Right lobe of liver (tissue), 6 donors: ENCODE data around the gene ZNF576. TPM values are rescaled to one million over a fixed set of nuclear protein-coding genes. Genes with fewer than 3 reads are reported as not detected.
A peak's percentile ranks its signal among the peaks of the same experiment; 100 is the strongest.

Experiments
- ATAC-seq, 4 donors: fragments of 200-7000 bp; cut with Tn5 transposase; one replicate each; pipeline ENCODE4 v1.9.1; 2020; ENCODE audit warnings: mild to moderate bottlenecking in 4 of 4, moderate library complexity in 4 of 4
- DNase-seq, 3 donors: peaks; one replicate each; pipeline ENCODE4 v3.0.0-alpha.2; 2020
- H3K27ac ChIP-seq, 3 donors: fragments of 200-600 bp; one replicate each; pipeline ENCODE4 v1.8.0; 2022
- H3K27me3 ChIP-seq, 2 donors: fragments of 200-600 bp; one replicate each; pipeline ENCODE4 v1.8.0; 2022
- H3K36me3 ChIP-seq, 4 donors: fragments of 200-600 bp; sonication (generic) in 1 of 4; one replicate each; pipeline versions ENCODE4 v1.5.1 to v1.8.0; 2017 to 2022; ENCODE audit warnings: control low read depth in 1 of 4
- H3K4me1 ChIP-seq, 4 donors: fragments of 200-600 bp; sonication (generic) in 1 of 4; one replicate each; pipeline versions ENCODE4 v1.5.1 to v1.8.0; 2017 to 2022; ENCODE audit warnings: control low read depth in 1 of 4
- H3K4me3 ChIP-seq, 3 donors: fragments of 200-600 bp; one replicate each; pipeline ENCODE4 v1.8.0; 2022
- H3K9me3 ChIP-seq, 4 donors: fragments of 200-600 bp; sonication (generic) in 1 of 4; one replicate each; pipeline versions ENCODE4 v1.5.1 to v1.8.0; 2017 to 2022; ENCODE audit warnings: control low read depth in 1 of 4
- POLR2A ChIP-seq: fragments of 450-650 bp; IDR thresholded peaks from one replicate; pipeline ENCODE4 v1.6.1; 2017; ENCODE audit warnings: antibody characterized with exemption, mild to moderate bottlenecking
- WGBS: methylation state at CpG from one replicate; pipeline ENCODE4 v1.1.6; 2018; ENCODE audit warnings: low coverage, low lambda C conversion rate; ENCODE audit not compliant: insufficient coverage; ENCODE audit errors: missing lambda C conversion rate; 5-methylcytosine and 5-hydroxymethylcytosine counted together
- intact Hi-C, 2 donors: fragments of 100-400 bp; cut with DNase I; formaldehyde crosslinking; loops; one replicate each; pipeline versions ENCODE4 v1.11.2 to v1.14.1; 2022
- total RNA-seq, 6 experiments: library from RNA; depleted of rRNA in 2 of 6; stranded (reverse); fragments of >200 nt in 2 of 6; fragmentation: NEBNext Ultra II Directional in 3 of 6; extraction: Animal tissue kit (Norgen Biotek cat#: 25700) in 3 of 6; gene quantifications; one replicate each; pipeline versions ENCODE4 v1.1.0 to v1.2.4, GENCODE V29; 2016 to 2023
- TF ChIP-seq, protein P1 (sequence below), 4 donors: fragments of 200-600 bp in 3 of 4; fragments of 450-650 bp in 1 of 4; IDR thresholded peaks; one replicate each; pipeline versions ENCODE4 v1.5.1 to v1.8.0; 2016 to 2022; ENCODE audit warnings: antibody characterized with exemption in 4 of 4, mild to moderate bottlenecking in 2 of 4
- donor health status: DM: no; HTN: yes; CAD: no.
- donor health status: DM: no; HTN: no; CAD: no.
- donor health status: DM: no; HTN: no; CAD: no.
- donor health status: DM: no; HTN: yes; CAD: no.
- donor health status: DM: no; HTN: yes; CAD: no.

The ZNF576 gene
- total RNA-seq, 6 experiments from 2014 or later, result 7.7 to 15.8 (median 10.3) TPM

GRCh38 chr19:43562698-43563241 is 33.6 kb upstream of the ZNF576 start:
- intact Hi-C loops, result no loop called here
- TF ChIP-seq, protein P1, sequence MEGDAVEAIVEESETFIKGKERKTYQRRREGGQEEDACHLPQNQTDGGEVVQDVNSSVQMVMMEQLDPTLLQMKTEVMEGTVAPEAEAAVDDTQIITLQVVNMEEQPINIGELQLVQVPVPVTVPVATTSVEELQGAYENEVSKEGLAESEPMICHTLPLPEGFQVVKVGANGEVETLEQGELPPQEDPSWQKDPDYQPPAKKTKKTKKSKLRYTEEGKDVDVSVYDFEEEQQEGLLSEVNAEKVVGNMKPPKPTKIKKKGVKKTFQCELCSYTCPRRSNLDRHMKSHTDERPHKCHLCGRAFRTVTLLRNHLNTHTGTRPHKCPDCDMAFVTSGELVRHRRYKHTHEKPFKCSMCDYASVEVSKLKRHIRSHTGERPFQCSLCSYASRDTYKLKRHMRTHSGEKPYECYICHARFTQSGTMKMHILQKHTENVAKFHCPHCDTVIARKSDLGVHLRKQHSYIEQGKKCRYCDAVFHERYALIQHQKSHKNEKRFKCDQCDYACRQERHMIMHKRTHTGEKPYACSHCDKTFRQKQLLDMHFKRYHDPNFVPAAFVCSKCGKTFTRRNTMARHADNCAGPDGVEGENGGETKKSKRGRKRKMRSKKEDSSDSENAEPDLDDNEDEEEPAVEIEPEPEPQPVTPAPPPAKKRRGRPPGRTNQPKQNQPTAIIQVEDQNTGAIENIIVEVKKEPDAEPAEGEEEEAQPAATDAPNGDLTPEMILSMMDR (IDR thresholded peaks at IDR 0.05), result no peak
- no peak for TF ChIP-seq POLR2A
- no peaks in the 10 kb centered on the region for H3K9me3 ChIP-seq
- WGBS, result 47% methylated on average over 8 of the region's 14 CpGs
- no peaks in the 10 kb centered on the region for H3K27me3 ChIP-seq
- no peaks in the 10 kb centered on the region for H3K36me3 ChIP-seq
- peak; percentile 65 to 78 (median 69) for ATAC-seq
- H3K27ac ChIP-seq, result peak overlapping the region in 1 of 3 donors; percentile 10
- no peak overlapping the region for H3K4me3 ChIP-seq
- DNase-seq, result peak; percentile 63 to 72 (median 69)
- no peaks in the 10 kb centered on the region for H3K4me1 ChIP-seq

DNA sequence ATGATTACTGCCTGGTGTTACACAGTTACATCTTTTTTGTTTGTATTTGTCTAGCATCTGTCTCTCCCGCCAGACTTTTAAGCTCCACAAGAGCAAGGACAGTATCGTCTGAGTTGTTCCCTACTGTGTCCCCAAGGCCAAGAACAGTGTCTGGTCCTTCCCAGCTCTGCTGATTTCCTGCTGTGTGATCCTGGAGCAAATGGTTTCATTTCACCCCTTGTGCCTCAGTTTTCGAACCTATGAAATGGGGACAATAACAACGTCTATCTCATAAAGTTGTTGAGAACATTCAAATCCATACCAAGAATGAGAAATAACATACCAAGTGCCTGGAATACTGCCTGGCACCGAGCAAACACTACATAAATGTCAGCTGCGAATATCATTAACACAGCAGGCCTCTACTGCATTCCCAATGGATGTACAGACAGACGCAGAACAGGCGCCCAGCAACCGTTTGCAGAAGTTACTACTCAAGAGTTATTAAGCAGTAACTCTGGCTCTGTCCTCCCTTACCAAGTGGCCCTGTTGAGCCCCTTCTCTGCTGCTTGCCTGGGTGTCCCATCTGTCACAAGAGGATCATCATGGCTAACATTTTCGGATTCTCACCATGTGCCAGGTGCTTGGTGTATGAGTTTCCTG is 32.5 kb upstream of the ZNF576 start:
- Histone ChIP-seq H3K27ac (no peak overlapping the region), H3K27me3 (no peaks in the 10 kb centered on the region), H3K4me1 (no peaks in the 10 kb centered on the region), H3K9me3 (no peaks in the 10 kb centered on the region), H3K36me3 (no peaks in the 10 kb centered on the region), H3K4me3 (no peak overlapping the region)
- WGBS, result 90% methylated on average over 10 of the region's 10 CpGs
- no peak for DNase-seq
- no peak for ATAC-seq
- intact Hi-C loops, result no loop called here
- TF ChIP-seq, protein P1 (IDR thresholded peaks at IDR 0.05), result no peak
- no peak for TF ChIP-seq POLR2A

DNA sequence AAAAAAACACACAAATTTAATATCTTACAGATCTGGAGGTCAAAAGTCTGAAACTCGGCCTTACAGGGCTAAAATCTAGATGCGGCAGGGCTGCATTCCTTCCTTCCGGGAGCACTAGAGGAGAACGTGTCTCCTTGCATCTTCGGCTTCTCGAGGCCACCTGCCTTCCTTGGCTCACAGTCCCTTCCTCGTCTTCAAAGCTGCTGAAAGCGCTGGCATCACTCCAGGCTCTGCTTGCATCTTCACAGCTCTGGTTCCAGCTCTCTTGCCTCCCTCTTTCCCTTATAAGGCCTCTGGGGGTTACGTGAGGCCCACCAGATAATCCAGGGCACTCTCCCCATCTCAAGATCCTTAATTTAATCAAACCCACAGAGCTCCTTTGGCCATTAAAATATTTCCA is 31.6 kb upstream of the ZNF576 start:
- H3K9me3 ChIP-seq, result no peaks in the 10 kb centered on the region
- no peaks in the 10 kb centered on the region for H3K27me3 ChIP-seq
- WGBS, result 71% methylated on average over 6 of the region's 9 CpGs
- no peak overlapping the region for H3K27ac ChIP-seq
- no peak overlapping the region for H3K4me3 ChIP-seq
- ATAC-seq (no peak), DNase-seq (no peak)
- no peaks in the 10 kb centered on the region for H3K4me1 ChIP-seq
- intact Hi-C loops, result no loop called here
- no peaks in the 10 kb centered on the region for H3K36me3 ChIP-seq
- no peak for TF ChIP-seq POLR2A
- TF ChIP-seq, protein P1 (IDR thresholded peaks at IDR 0.05), result no peak

DNA sequence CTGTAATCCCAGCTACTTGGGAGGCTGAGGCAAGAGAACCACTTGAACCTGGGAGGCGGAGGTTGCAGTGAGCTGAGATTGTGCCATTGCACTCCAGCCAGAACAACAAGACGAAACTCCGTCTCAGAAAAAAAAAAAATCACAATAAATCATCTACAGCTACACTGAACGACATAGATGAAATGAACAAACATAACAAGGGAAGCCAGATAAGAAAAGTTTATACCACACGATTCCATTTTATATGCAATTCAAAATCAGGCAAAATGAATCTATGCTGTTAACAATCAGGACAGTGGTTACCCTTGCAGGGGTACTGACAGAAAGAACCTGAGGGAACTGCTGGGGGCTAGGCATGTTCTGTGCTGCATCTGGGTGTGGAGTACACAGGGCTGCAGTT is 26.7 kb upstream of the ZNF576 start:
- Histone ChIP-seq H3K9me3 (no peaks in the 10 kb centered on the region), H3K27ac (no peak overlapping the region), H3K36me3 (no peaks in the 10 kb centered on the region), H3K4me1 (peaks cover 0 to 3% (median under 1%) of the 10 kb centered on the region in 4 donors), H3K27me3 (no peaks in the 10 kb centered on the region), H3K4me3 (no peak overlapping the region)
- intact Hi-C loops, result no loop called here
- DNase-seq, result no peak
- WGBS, result 88% methylated on average over 5 of the region's 5 CpGs
- ATAC-seq, result no peak
- TF ChIP-seq POLR2A, result no peak
- TF ChIP-seq, protein P1 (IDR thresholded peaks at IDR 0.05), result no peak
